A549 (cell line): ENCODE results near the gene CD2BP2. TPM values are rescaled to one million over a fixed set of nuclear protein-coding genes. Genes with fewer than 3 reads are reported as not detected.

Experiments used
- ATAC-seq, 2 experiments: fragments of 200-7000 bp in 1 of 2; fragments of >200 bp in 1 of 2; cut with Nextera tagmentation in 1 of 2; cut with Tn5 transposase in 1 of 2; 3 replicates each; pipeline versions ENCODE4 v1.8.0 to v1.9.1; 2018 to 2020; ENCODE audit warnings: mild to moderate bottlenecking in 1 of 2, moderate library complexity in 1 of 2
- CTCF ChIA-PET: fragments of 300-600 bp; sonication (Branson Sonifier 250); formaldehyde crosslinking; extraction: SDS; loops from one replicate; lab custom pipeline; 2021; ENCODE audit warnings: antibody characterized with exemption, inconsistent platforms; lab: Yijun Ruan, JAX
- POLR2A ChIA-PET: fragments of 350-600 bp; formaldehyde crosslinking; extraction: SDS; loops from one replicate; lab custom pipeline; 2021; ENCODE audit warnings: antibody characterized with exemption, inconsistent platforms; lab: Yijun Ruan, JAX
- DNase-seq, 2 experiments: peaks; one replicate each; pipeline versions ENCODE4 v3.0.0 to v3.0.0-alpha.2; 2011 to 2016; ENCODE audit warnings: low read depth in 1 of 2, low spot score in 1 of 2
- FAIRE-seq: peaks from 2 replicates; lab custom pipeline; 2011; peaks lifted over from hg19 to GRCh38; lab: Jason Lieb, UNC
- H3K27ac ChIP-seq, 2 experiments: fragments of >200 bp; sonication (Bioruptor Twin); formaldehyde crosslinking; 3 replicates each; pipeline ENCODE4 v1.5.1; 2016 to 2017
- H3K4me1 ChIP-seq: fragments of >200 bp; sonication (Bioruptor Twin); formaldehyde crosslinking; 3 replicates; pipeline ENCODE4 v1.6.1; 2016
- H3K4me2 ChIP-seq: fragments of >200 bp; sonication (Bioruptor Twin); formaldehyde crosslinking; 3 replicates; pipeline ENCODE4 v1.6.1; 2016
- H3K4me3 ChIP-seq: fragments of >200 bp; sonication (Bioruptor Twin); formaldehyde crosslinking; 3 replicates; pipeline ENCODE4 v1.5.1; 2016
- H3K9me3 ChIP-seq: fragments of >200 bp; sonication (Bioruptor Twin); formaldehyde crosslinking; 3 replicates; pipeline ENCODE4 v1.6.1; 2016
- BHLHE40 ChIP-seq: IDR thresholded peaks from 2 replicates; pipeline ENCODE4 v1.6.1; 2012; ENCODE audit warnings: low read depth, low read length, inconsistent platforms
- CEBPB ChIP-seq, 2 experiments: fragments of >200 bp in 1 of 2; sonication (Bioruptor Twin) in 1 of 2; formaldehyde crosslinking in 1 of 2; IDR thresholded peaks; 2 replicates each; pipeline ENCODE4 v1.6.1; 2012 to 2016
- CHD2 ChIP-seq: fragments of 150-350 bp; IDR thresholded peaks from 2 replicates; pipeline ENCODE4 v1.6.1; 2014; ENCODE audit warnings: low read length; ENCODE audit not compliant: partially characterized antibody
- EHF ChIP-seq: fragments of 250-450 bp; sonication (Bioruptor Pico); IDR thresholded peaks from 2 replicates; pipeline ENCODE4 v1.5.0; 2020; ENCODE audit warnings: mild to moderate bottlenecking
- EP300 ChIP-seq, 2 experiments: fragments of >200 bp; sonication (Bioruptor Twin); formaldehyde crosslinking; IDR thresholded peaks; 2 replicates in 1 of 2; 3 replicates in 1 of 2; pipeline ENCODE4 v1.6.1; 2016 to 2017
- FOSL2 ChIP-seq, 2 experiments: fragments of 450-650 bp in 1 of 2; fragments of >200 bp in 1 of 2; sonication (Bioruptor Twin) in 1 of 2; formaldehyde crosslinking; IDR thresholded peaks; 2 replicates each; pipeline versions ENCODE4 v1.5.0 to v1.6.1; 2016 to 2020; ENCODE audit warnings: mild to moderate bottlenecking in 1 of 2, moderate library complexity in 1 of 2
- HOXA7 ChIP-seq: fragments of 250-450 bp; sonication (Bioruptor Pico); IDR thresholded peaks from 2 replicates; pipeline ENCODE4 v1.5.0; 2020; ENCODE audit warnings: mild to moderate bottlenecking, moderate library complexity
- HOXB13 ChIP-seq: fragments of 250-450 bp; sonication (Bioruptor Pico); IDR thresholded peaks from 2 replicates; pipeline ENCODE4 v1.5.0; 2020; ENCODE audit warnings: low read depth, mild to moderate bottlenecking, moderate library complexity
- JUNB ChIP-seq: fragments of >200 bp; sonication (Bioruptor Twin); formaldehyde crosslinking; IDR thresholded peaks from 2 replicates; pipeline ENCODE4 v1.6.1; 2016
- KDM1A ChIP-seq: fragments of 200-600 bp; sonication (generic); IDR thresholded peaks from 2 replicates; pipeline ENCODE4 v1.6.1; 2016; ENCODE audit warnings: low read depth, mild to moderate bottlenecking
- MAFK ChIP-seq: fragments of 450-650 bp; IDR thresholded peaks from 2 replicates; pipeline ENCODE4 v1.6.1; 2014; ENCODE audit not compliant: partially characterized antibody
- MAX ChIP-seq: IDR thresholded peaks from 2 replicates; pipeline ENCODE4 v1.6.1; 2012
- MAZ ChIP-seq: fragments of 150-350 bp; IDR thresholded peaks from 2 replicates; pipeline ENCODE4 v1.6.1; 2014; ENCODE audit warnings: antibody characterized with exemption, low read depth, low read length, borderline replicate concordance
- MYC ChIP-seq: IDR thresholded peaks from 2 replicates; pipeline ENCODE4 v1.6.1; 2012; ENCODE audit warnings: mild to moderate bottlenecking, inconsistent platforms, low read length, improper control_type of control experiment, borderline replicate concordance
- NR3C1 ChIP-seq: fragments of >200 bp; sonication (Bioruptor Twin); formaldehyde crosslinking; IDR thresholded peaks from 3 replicates; pipeline ENCODE4 v1.6.1; 2017
- POLR2A ChIP-seq: IDR thresholded peaks from 2 replicates; pipeline ENCODE4 v1.6.1; 2012; ENCODE audit warnings: mild to moderate bottlenecking, low read length
- POLR2AphosphoS2 ChIP-seq: conservative IDR thresholded peaks from 2 replicates; pipeline ENCODE4 v1.6.1; 2012; ENCODE audit warnings: low read length, improper control_type of control experiment, inconsistent platforms
- RAD21 ChIP-seq, 2 experiments: fragments of >200 bp in 1 of 2; sonication (Bioruptor Twin) in 1 of 2; formaldehyde crosslinking in 1 of 2; IDR thresholded peaks in 1 of 2; conservative IDR thresholded peaks in 1 of 2; 2 replicates in 1 of 2; 3 replicates in 1 of 2; pipeline ENCODE4 v1.6.1; 2012 to 2018; ENCODE audit warnings: inconsistent platforms in 1 of 2
- RFX5 ChIP-seq: fragments of 450-650 bp; IDR thresholded peaks from 2 replicates; pipeline ENCODE4 v1.7.1; 2014; ENCODE audit warnings: antibody characterized with exemption, mild to moderate bottlenecking, moderate library complexity
- SMC3 ChIP-seq: fragments of >200 bp; sonication (Bioruptor Twin); formaldehyde crosslinking; IDR thresholded peaks from 3 replicates; pipeline ENCODE4 v1.6.1; 2018; ENCODE audit warnings: inconsistent platforms
- SREBF2 ChIP-seq: fragments of 450-650 bp; IDR thresholded peaks from 2 replicates; pipeline ENCODE4 v1.6.1; 2014; ENCODE audit warnings: mild to moderate bottlenecking, moderate library complexity
- TFCP2L1 ChIP-seq: fragments of 250-450 bp; sonication (Bioruptor Pico); IDR thresholded peaks from 2 replicates; pipeline ENCODE4 v1.5.0; 2021; ENCODE audit warnings: mild to moderate bottlenecking
- ZC3H11A ChIP-seq: fragments of 450-650 bp; IDR thresholded peaks from 2 replicates; pipeline ENCODE4 v1.6.1; 2014; ENCODE audit warnings: antibody characterized with exemption, mild to moderate bottlenecking
- ZFP36 ChIP-seq: fragments of 450-650 bp; IDR thresholded peaks from 2 replicates; pipeline ENCODE4 v1.6.1; 2014; ENCODE audit warnings: borderline replicate concordance; ENCODE audit not compliant: partially characterized antibody
- WGBS: methylation state at CpG from one replicate; pipeline ENCODE4 v1.1.6; 2017; ENCODE audit errors: missing lambda C conversion rate; 5-methylcytosine and 5-hydroxymethylcytosine counted together
- polyA plus RNA-seq, 4 experiments: library from polyadenylated mRNA; depleted of rRNA in 3 of 4; stranded (reverse); fragments of >200 nt; fragmentation: RNase III in 1 of 4; extraction: RNeasy Plus Mini Kit Qiagen cat#74134 plus additional on column Dnase treatment in 1 of 4; gene quantifications; 2 replicates in 3 of 4; 3 replicates in 1 of 4; pipeline ENCODE4 v1.2.3, GENCODE V29; 2011 to 2017
- TF ChIP-seq, protein P1 (sequence below): fragments of >200 bp; sonication (Bioruptor Twin); formaldehyde crosslinking; IDR thresholded peaks from 2 replicates; pipeline ENCODE4 v1.6.1; 2016
- TF ChIP-seq, protein P2 (sequence below): fragments of >200 bp; sonication (Bioruptor Twin); formaldehyde crosslinking; IDR thresholded peaks from 3 replicates; pipeline ENCODE4 v1.5.1; 2016
- TF ChIP-seq, protein P3 (sequence below): fragments of >200 bp; sonication (Bioruptor Twin); formaldehyde crosslinking; IDR thresholded peaks from 3 replicates; pipeline ENCODE4 v1.6.1; 2016

Gene CD2BP2
- polyA plus RNA-seq, 2 of the 4 experiments (the other 2 are of a cell fraction) = 35.6 to 54.0 TPM

DNA sequence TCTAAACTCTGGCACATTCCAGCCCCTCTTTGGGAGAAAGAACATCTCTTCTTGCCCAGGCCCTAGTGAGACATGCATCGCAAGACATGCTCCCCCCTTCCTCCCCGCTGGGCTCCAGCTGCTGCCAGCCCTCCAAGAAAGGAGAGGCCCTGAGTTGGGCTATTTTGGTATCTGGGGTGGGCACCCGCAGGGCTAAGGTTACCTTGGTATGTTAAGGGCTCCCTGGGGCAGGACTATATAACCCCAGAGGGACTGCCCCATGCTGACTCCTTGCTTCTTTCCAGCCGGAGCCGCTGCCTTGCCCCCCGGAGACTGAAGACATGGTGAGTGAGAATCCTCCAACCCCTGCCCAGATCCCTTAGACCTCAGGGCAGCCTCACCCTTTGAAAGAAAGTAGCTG is 19.4 kb upstream of the CD2BP2 start, which contains the start of gene MYL11:
TSS of gene MYL11 (plus strand) at position 265 of the 400 bp plus-strand sequence. CDS start at position 321, 56 bp downstream.
- no peak within 1 kb of the TSS for H3K4me3 ChIP-seq
- no peak within 1 kb of the TSS for H3K27ac ChIP-seq
- no peaks in the 10 kb centered on the region for H3K9me3 ChIP-seq
- H3K4me1 ChIP-seq = peaks cover 18% of the 10 kb centered on the region
- TF ChIP-seq TFCP2L1 (CRISPR knock-in tag) (no peak), FOSL2 (IDR thresholded peaks at IDR 0.05) (no peak), FOSL2 (CRISPR knock-in tag; IDR thresholded peaks at IDR 0.05) (no peak), HOXB13 (CRISPR knock-in tag) (no peak), CHD2 (no peak), JUNB (no peak), MAX (no peak), ZFP36 (no peak), POLR2AphosphoS2 (no peak)
- TF ChIP-seq, protein P1, sequence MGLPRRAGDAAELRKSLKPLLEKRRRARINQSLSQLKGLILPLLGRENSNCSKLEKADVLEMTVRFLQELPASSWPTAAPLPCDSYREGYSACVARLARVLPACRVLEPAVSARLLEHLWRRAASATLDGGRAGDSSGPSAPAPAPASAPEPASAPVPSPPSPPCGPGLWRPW = no peak
- TF ChIP-seq, protein P2, sequence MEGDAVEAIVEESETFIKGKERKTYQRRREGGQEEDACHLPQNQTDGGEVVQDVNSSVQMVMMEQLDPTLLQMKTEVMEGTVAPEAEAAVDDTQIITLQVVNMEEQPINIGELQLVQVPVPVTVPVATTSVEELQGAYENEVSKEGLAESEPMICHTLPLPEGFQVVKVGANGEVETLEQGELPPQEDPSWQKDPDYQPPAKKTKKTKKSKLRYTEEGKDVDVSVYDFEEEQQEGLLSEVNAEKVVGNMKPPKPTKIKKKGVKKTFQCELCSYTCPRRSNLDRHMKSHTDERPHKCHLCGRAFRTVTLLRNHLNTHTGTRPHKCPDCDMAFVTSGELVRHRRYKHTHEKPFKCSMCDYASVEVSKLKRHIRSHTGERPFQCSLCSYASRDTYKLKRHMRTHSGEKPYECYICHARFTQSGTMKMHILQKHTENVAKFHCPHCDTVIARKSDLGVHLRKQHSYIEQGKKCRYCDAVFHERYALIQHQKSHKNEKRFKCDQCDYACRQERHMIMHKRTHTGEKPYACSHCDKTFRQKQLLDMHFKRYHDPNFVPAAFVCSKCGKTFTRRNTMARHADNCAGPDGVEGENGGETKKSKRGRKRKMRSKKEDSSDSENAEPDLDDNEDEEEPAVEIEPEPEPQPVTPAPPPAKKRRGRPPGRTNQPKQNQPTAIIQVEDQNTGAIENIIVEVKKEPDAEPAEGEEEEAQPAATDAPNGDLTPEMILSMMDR = no peak
- TF ChIP-seq, all 56 proteins: peak for 0
- no peak for FAIRE-seq
- no peak within 1 kb of the TSS for H3K4me2 ChIP-seq
- 84% methylated on average over 6 of the region's 6 CpGs for WGBS
- no peak for ATAC-seq
- POLR2A ChIA-PET = no interaction called here
- CTCF ChIA-PET = interaction anchor here (1.1 kb wide), 1 partner anchor 8 kb away, joined by 3 read pairs; no protein-coding TSS in a partner anchor
- no peak for DNase-seq

- Histone ChIP-seq H3K4me2 (no peak overlapping the region), H3K9me3 (no peaks in the 10 kb centered on the region), H3K4me3 (no peak overlapping the region), H3K4me1 (peaks cover 22% of the 10 kb centered on the region), H3K27ac (no peak overlapping the region; a peak in 1 of 6 replicates)
- ATAC-seq (no peak), FAIRE-seq (no peak), DNase-seq (no peak)
- CTCF ChIA-PET = interaction anchor here (1.3 to 1.5 kb wide), 3 partner anchors 14 to 37 kb away, joined by 3 to 4 read pairs (median 3); no protein-coding TSS in a partner anchor
- WGBS = 89% methylated on average over 5 of the region's 5 CpGs
- TF ChIP-seq EP300 (IDR thresholded peaks at IDR 0.05) (no peak), EHF (no peak), MYC (no peak), KDM1A (no peak)
- TF ChIP-seq, protein P2 = no peak
- POLR2A ChIA-PET = no interaction called here
Measured at GRCh38 chr16:30372725-30373124, 17.6 kb upstream of the CD2BP2 start.

GRCh38 chr16:30372038-30372712 is 17.1 kb upstream of the CD2BP2 start:
- ATAC-seq (no peak), FAIRE-seq (no peak), DNase-seq (no peak)
- peaks cover 24% of the 10 kb centered on the region for H3K4me1 ChIP-seq
- TF ChIP-seq SREBF2 = no peak
- TF ChIP-seq SMC3 = no peak
- no peak for TF ChIP-seq CEBPB (IDR thresholded peaks at IDR 0.05)
- TF ChIP-seq FOSL2 (IDR thresholded peaks at IDR 0.05) = no peak
- TF ChIP-seq FOSL2 (CRISPR knock-in tag; IDR thresholded peaks at IDR 0.05) = no peak
- TF ChIP-seq, protein P3, sequence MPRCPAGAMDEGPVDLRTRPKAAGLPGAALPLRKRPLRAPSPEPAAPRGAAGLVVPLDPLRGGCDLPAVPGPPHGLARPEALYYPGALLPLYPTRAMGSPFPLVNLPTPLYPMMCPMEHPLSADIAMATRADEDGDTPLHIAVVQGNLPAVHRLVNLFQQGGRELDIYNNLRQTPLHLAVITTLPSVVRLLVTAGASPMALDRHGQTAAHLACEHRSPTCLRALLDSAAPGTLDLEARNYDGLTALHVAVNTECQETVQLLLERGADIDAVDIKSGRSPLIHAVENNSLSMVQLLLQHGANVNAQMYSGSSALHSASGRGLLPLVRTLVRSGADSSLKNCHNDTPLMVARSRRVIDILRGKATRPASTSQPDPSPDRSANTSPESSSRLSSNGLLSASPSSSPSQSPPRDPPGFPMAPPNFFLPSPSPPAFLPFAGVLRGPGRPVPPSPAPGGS = no peak
- TF ChIP-seq RFX5 = no peak
- no peak for TF ChIP-seq ZC3H11A
- TF ChIP-seq RAD21 (conservative IDR thresholded peaks at IDR 0.05 in 1 of 2, IDR thresholded peaks at IDR 0.05 in 1 of 2) = no peak
- TF ChIP-seq KDM1A = no peak
- TF ChIP-seq HOXA7 = no peak
- no peak for TF ChIP-seq NR3C1
- no peak for TF ChIP-seq MAFK
- TF ChIP-seq MAZ = no peak
- TF ChIP-seq POLR2A = no peak
- TF ChIP-seq EHF = no peak
- TF ChIP-seq BHLHE40 = no peak
- H3K27ac ChIP-seq = peak overlapping the region in 1 of 2 experiments; percentile 65; a peak in 2 of 6 replicates
- no peaks in the 10 kb centered on the region for H3K9me3 ChIP-seq
- no peak overlapping the region for H3K4me3 ChIP-seq
- no peak overlapping the region for H3K4me2 ChIP-seq
- POLR2A ChIA-PET = interaction anchor here (1.2 to 2.0 kb wide), 3 partner anchors 14 to 286 kb away, joined by 3 to 11 read pairs (median 8); partner anchors contain the start of gene ZNF48
- CTCF ChIA-PET = interaction anchor here (1.0 to 1.9 kb wide), 9 partner anchors 14 to 39 kb away, joined by 3 to 10 read pairs (median 4); partner anchors contain the start of gene ZNF48
- WGBS = 65% methylated on average over 6 of the region's 6 CpGs
